Activated CD4-positive, alpha-beta T cell treated with anti-CD3 and anti-CD28 coated beads for 36 hours (primary cell): ENCODE data around the gene TBC1D24. TPM values are rescaled to one million over a fixed set of nuclear protein-coding genes. Genes with fewer than 3 reads are reported as not detected.

ENCODE experiments used
- ATAC-seq: fragments of 200-7000 bp; cut with Tn5 transposase; one replicate; pipeline ENCODE4 v1.10.0; 2021; ENCODE audit warnings: mild to moderate bottlenecking, moderate library complexity
- CTCF ChIA-PET: fragments of 350-600 bp; sonication (Branson Sonifier 250); formaldehyde crosslinking; loops from one replicate; lab custom pipeline; 2021; ENCODE audit warnings: antibody characterized with exemption; lab: Charles Lee
- POLR2A ChIA-PET: fragments of 350-600 bp; sonication (Branson Sonifier 250); formaldehyde crosslinking; loops from one replicate; lab custom pipeline; 2021; ENCODE audit warnings: antibody characterized with exemption, inconsistent platforms; lab: Charles Lee
- DNase-seq: peaks from one replicate; pipeline ENCODE4 v3.0.0-alpha.2; 2020
- H3K27ac Mint-ChIP-seq: one replicate; pipeline ENCODE4 v1.8.0; 2021; ENCODE audit warnings: mixed read lengths
- H3K27me3 Mint-ChIP-seq: one replicate; pipeline ENCODE4 v1.8.0; 2021; ENCODE audit warnings: mixed read lengths
- H3K36me3 Mint-ChIP-seq: one replicate; pipeline ENCODE4 v1.8.0; 2021; ENCODE audit warnings: low read depth, mixed read lengths
- H3K4me1 Mint-ChIP-seq: one replicate; pipeline ENCODE4 v1.8.0; 2021; ENCODE audit warnings: mixed read lengths
- H3K4me3 Mint-ChIP-seq: one replicate; pipeline ENCODE4 v1.8.0; 2021; ENCODE audit warnings: mild to moderate bottlenecking, moderate library complexity, mixed read lengths
- H3K9me3 Mint-ChIP-seq: one replicate; pipeline ENCODE4 v1.8.0; 2021; ENCODE audit warnings: low read depth, mixed read lengths
- intact Hi-C, 2 experiments: fragments of 100-400 bp; cut with DNase I in 1 of 2; cut with micrococcal nuclease in 1 of 2; formaldehyde crosslinking; loops; one replicate each; pipeline versions ENCODE4 v1.14.2 to v1.15.1; 2022 to 2024; cut with DNase I, micrococcal nuclease
- total RNA-seq, 2 experiments: library from RNA; stranded (reverse); gene quantifications; one replicate each; pipeline ENCODE4 v1.2.3, GENCODE V29; 2021

TBC1D24 gene
- total RNA-seq, 2 experiments from 2014 or later, result 10.4 to 12.7 TPM

DNA sequence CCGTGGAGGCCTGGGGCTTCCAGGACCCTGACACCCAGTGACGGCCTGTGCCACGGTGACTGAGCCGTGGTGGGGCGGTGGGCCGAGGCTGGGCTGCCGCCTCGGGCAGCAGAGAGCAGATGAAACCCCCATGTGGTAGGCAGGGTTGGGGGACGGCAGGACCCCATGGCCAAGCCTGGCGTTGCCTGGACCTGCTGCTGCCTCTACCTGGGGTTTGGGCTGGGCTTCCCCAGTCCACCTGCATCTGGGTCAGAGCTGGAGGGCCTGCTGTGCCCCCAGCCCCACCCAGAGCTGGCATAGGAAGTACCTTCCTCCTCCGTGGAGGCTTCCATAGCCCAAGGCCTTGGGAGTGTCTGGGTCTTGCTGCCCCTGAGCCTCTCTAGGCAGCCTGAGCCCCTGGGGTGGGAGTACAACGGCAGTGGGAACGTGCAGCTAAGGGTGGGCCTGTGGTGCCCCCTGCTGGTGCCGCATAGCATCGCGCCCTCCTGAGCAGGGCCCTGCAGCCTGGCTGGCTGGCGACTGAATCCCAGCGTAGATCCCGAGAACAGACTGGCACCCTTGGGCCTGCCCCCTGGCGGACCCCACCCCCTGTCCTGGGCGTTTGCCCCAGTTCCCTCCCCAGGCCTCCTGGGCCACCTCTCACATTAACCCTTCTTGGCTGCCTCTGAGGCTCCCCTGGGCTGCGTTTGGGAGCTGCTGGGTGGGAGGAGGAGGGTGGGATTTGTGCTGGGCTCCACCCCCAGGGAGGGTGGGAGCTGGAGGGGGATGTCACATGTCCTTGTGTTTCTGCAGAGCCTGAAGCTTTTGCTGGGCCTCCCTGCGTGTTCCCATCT lies 26.2 kb downstream of the TBC1D24 start:
- ATAC-seq (peak; percentile 98), DNase-seq (peak; percentile 89)
- no peak overlapping the region for H3K4me3 Mint-ChIP-seq
- H3K9me3 Mint-ChIP-seq, result no peaks in the 10 kb centered on the region
- no peak overlapping the region for H3K27ac Mint-ChIP-seq
- no peaks in the 10 kb centered on the region for H3K4me1 Mint-ChIP-seq
- intact Hi-C loops, result loop anchor here (1.0 to 5.0 kb wide), 10 partner anchors 27 to 478 kb away; partner anchors contain the start of genes ABCA3 (in 2 of the 2), CCNF (in 2 of the 2) and TEDC2 (in 1 of the 2)
- CTCF ChIA-PET, result interaction anchor here (0.6 to 2.0 kb wide), 12 partner anchors 13 to 368 kb away, joined by 3 to 11 read pairs (median 3); partner anchors contain the start of genes AMDHD2 and TEDC2
- no peaks in the 10 kb centered on the region for H3K27me3 Mint-ChIP-seq
- POLR2A ChIA-PET, result no interaction called here
- no peaks in the 10 kb centered on the region for H3K36me3 Mint-ChIP-seq

GRCh38 chr16:2501946-2502895 lies 27.3 kb downstream of the TBC1D24 start:
- H3K36me3 Mint-ChIP-seq, result no peaks in the 10 kb centered on the region
- CTCF ChIA-PET, result interaction anchor here (0.6 to 2.0 kb wide), 10 partner anchors 14 to 307 kb away, joined by 3 to 11 read pairs (median 3); partner anchors contain the start of genes AMDHD2 and TEDC2
- H3K4me1 Mint-ChIP-seq, result no peaks in the 10 kb centered on the region
- H3K27ac Mint-ChIP-seq, result no peak overlapping the region
- no peaks in the 10 kb centered on the region for H3K9me3 Mint-ChIP-seq
- intact Hi-C loops, result loop anchor here (1.0 to 5.0 kb wide), 10 partner anchors 28 to 479 kb away; partner anchors contain the start of genes ABCA3 (in 2 of the 2), CCNF (in 2 of the 2) and TEDC2 (in 1 of the 2)
- no peaks in the 10 kb centered on the region for H3K27me3 Mint-ChIP-seq
- ATAC-seq, result no peak
- H3K4me3 Mint-ChIP-seq, result no peak overlapping the region
- DNase-seq, result no peak
- POLR2A ChIA-PET, result no interaction called here

GRCh38 chr16:2505695-2506094 lies 30.8 kb downstream of the TBC1D24 start:
- H3K36me3 Mint-ChIP-seq, result no peaks in the 10 kb centered on the region
- no peaks in the 10 kb centered on the region for H3K4me1 Mint-ChIP-seq
- POLR2A ChIA-PET, result no interaction called here
- H3K27me3 Mint-ChIP-seq, result no peaks in the 10 kb centered on the region
- no peak for ATAC-seq
- no peak overlapping the region for H3K27ac Mint-ChIP-seq
- no peaks in the 10 kb centered on the region for H3K9me3 Mint-ChIP-seq
- no peak for DNase-seq
- CTCF ChIA-PET, result interaction anchor here (0.5 kb wide), 1 partner anchor 522 kb away, joined by 3 read pairs; the partner anchor contains the start of gene GFER
- intact Hi-C loops, result no loop called here
- H3K4me3 Mint-ChIP-seq, result no peak overlapping the region

GRCh38 chr16:2507052-2507659 lies 32.2 kb downstream of the TBC1D24 start:
- no peaks in the 10 kb centered on the region for H3K9me3 Mint-ChIP-seq

GRCh38 chr16:2507665-2508064 lies 32.7 kb downstream of the TBC1D24 start:
- Mint-ChIP-seq H3K36me3 (no peaks in the 10 kb centered on the region), H3K9me3 (no peaks in the 10 kb centered on the region), H3K27me3 (no peaks in the 10 kb centered on the region), H3K4me3 (no peak overlapping the region), H3K4me1 (peaks cover 3% of the 10 kb centered on the region), H3K27ac (no peak overlapping the region)
- ATAC-seq, result no peak
- ChIA-PET POLR2A (interaction anchor here (0.6 kb wide), 1 partner anchor 114 kb away, joined by 3 read pairs; no protein-coding TSS in a partner anchor), CTCF (interaction anchor here (0.6 kb wide), 1 partner anchor 1237 kb away, joined by 3 read pairs; no protein-coding TSS in a partner anchor)
- DNase-seq, result no peak
- intact Hi-C loops, result no loop called here

More at GRCh38 chr16:2507052-2507659, 32.2 kb downstream of the TBC1D24 start:
- H3K27me3 Mint-ChIP-seq, result no peaks in the 10 kb centered on the region
- H3K4me3 Mint-ChIP-seq, result no peak overlapping the region
- H3K36me3 Mint-ChIP-seq, result no peaks in the 10 kb centered on the region
- no peaks in the 10 kb centered on the region for H3K4me1 Mint-ChIP-seq
- no peak overlapping the region for H3K27ac Mint-ChIP-seq
- intact Hi-C loops, result no loop called here
- ATAC-seq (peak; percentile 42), DNase-seq (no peak)
- ChIA-PET CTCF (interaction anchor here (0.6 kb wide), 1 partner anchor 1237 kb away, joined by 3 read pairs; no protein-coding TSS in a partner anchor), POLR2A (interaction anchor here (0.6 kb wide), 1 partner anchor 114 kb away, joined by 3 read pairs; no protein-coding TSS in a partner anchor)

GRCh38 chr16:2508722-2509400 lies 33.9 kb downstream of the TBC1D24 start:
- Mint-ChIP-seq H3K27me3 (no peaks in the 10 kb centered on the region), H3K27ac (no peak overlapping the region), H3K36me3 (no peaks in the 10 kb centered on the region), H3K9me3 (no peaks in the 10 kb centered on the region), H3K4me3 (no peak overlapping the region), H3K4me1 (peaks cover 9% of the 10 kb centered on the region)
- CTCF ChIA-PET, result no interaction called here
- ATAC-seq, result no peak
- POLR2A ChIA-PET, result no interaction called here
- intact Hi-C loops, result no loop called here
- no peak for DNase-seq

DNA sequence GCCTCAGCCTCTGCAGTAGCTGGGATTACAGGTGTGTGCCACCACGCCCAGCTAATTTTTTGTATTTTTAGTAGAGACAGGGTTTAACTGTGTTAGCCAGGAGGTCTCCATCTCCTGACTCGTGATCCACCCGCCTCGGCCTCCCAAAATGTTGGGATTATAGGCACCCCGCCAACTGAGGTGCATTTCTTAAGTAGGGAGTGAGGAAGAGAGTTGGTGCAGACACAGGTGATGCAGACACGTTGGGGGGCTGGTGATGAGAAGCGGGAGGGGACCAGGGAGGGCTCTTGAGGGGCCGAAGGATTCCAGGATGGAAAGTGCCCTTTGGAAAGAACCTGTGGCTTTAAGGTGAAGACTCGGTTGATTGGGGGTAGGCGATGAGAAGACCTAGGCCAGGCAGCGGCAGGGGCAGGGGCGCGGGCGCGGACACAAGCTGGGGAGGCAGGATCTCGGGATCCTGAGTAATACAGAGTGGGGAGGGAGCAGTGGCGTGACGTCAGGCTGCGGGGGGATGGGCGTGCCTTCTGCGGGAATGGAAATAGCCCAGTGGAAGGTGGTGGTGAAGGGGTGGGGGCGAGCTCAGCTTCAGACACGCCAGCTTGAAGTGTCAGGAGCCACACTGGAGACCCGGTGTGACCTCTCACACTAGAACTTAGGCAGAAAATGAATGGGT lies 36.3 kb downstream of the TBC1D24 start:
- Mint-ChIP-seq H3K4me1 (peaks cover 23% of the 10 kb centered on the region), H3K27ac (no peak overlapping the region), H3K4me3 (no peak overlapping the region), H3K36me3 (peaks cover 2% of the 10 kb centered on the region), H3K27me3 (no peaks in the 10 kb centered on the region), H3K9me3 (no peaks in the 10 kb centered on the region)
- no peak for DNase-seq
- intact Hi-C loops, result loop anchor here (5.0 to 10.0 kb wide), 2 partner anchors 34 to 516 kb away; partner anchors contain the start of gene TBC1D24 (in 1 of the 2)
- no peak for ATAC-seq
- CTCF ChIA-PET, result no interaction called here
- POLR2A ChIA-PET, result no interaction called here

- intact Hi-C loops, result loop anchor here (2.0 to 10.0 kb wide), 3 partner anchors 21 to 517 kb away; partner anchors contain the start of gene TBC1D24 (in 1 of the 2)
- ATAC-seq, result no peak
- Mint-ChIP-seq H3K4me1 (peaks cover 32% of the 10 kb centered on the region), H3K27ac (no peak overlapping the region), H3K9me3 (no peaks in the 10 kb centered on the region), H3K36me3 (peaks cover 6% of the 10 kb centered on the region), H3K4me3 (no peak overlapping the region), H3K27me3 (no peaks in the 10 kb centered on the region)
- DNase-seq, result no peak
- POLR2A ChIA-PET, result no interaction called here
- CTCF ChIA-PET, result interaction anchor here (0.6 to 0.7 kb wide), 2 partner anchors 123 to 306 kb away, joined by 3 to 4 read pairs; no protein-coding TSS in a partner anchor
These were observed 37.2 kb downstream of the TBC1D24 start for GRCh38 chr16:2511996-2512734.

DNA sequence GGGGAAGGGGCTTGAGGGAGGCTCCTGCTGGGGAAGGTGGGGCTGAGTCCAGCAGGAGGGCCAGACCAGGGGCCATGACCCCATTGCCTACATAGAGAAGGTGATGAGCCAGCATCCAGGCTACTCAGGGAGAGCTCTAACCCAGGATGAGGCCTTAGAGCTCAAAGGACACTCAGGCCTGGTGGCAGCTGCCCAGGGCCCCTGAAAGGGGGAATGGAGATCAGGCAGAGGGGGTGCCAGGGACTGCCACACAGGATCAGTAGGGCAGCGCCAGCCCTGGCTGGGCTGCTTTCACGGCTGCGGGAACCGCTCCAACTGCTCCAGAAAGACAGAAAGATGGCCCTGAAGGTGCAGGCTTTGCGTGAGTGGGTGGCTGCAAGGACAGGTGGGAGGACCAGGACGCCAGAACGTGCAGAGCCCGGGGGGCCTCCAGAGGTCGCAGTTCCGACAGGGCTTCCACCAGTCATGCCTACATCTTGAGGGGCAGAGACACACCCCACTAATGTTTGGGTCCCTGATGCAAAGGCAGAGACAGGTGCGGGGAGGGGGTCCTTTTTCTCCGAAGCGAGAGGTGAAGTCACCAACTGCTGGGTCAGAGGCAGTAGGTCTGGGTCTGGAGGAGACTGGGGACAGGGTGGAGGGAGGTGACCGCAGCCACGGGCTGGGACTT lies 37.9 kb downstream of the TBC1D24 start:
- H3K4me1 Mint-ChIP-seq, result peaks cover 38% of the 10 kb centered on the region
- peak overlapping the region; percentile 77 for H3K27ac Mint-ChIP-seq
- POLR2A ChIA-PET, result no interaction called here
- H3K4me3 Mint-ChIP-seq, result peak overlapping the region; percentile 83
- intact Hi-C loops, result loop anchor here (1.0 to 10.0 kb wide), 15 partner anchors 18 to 518 kb away; partner anchors contain the start of genes TBC1D24 (in 2 of the 2), ABCA3 (in 1 of the 2), CCNF (in 1 of the 2) and CEMP1 (in 1 of the 2)
- H3K27me3 Mint-ChIP-seq, result no peaks in the 10 kb centered on the region
- CTCF ChIA-PET, result interaction anchor here (0.6 to 0.7 kb wide), 2 partner anchors 124 to 306 kb away, joined by 3 to 4 read pairs; no protein-coding TSS in a partner anchor
- peaks cover 6% of the 10 kb centered on the region for H3K36me3 Mint-ChIP-seq
- no peak for DNase-seq
- ATAC-seq, result no peak
- no peaks in the 10 kb centered on the region for H3K9me3 Mint-ChIP-seq
